ENCODE measurements around the gene UNC13B. TPM values are rescaled to one million over a fixed set of nuclear protein-coding genes. Genes with fewer than 3 reads are reported as not detected.
A peak's percentile ranks its signal among the peaks of the same experiment; 100 is the strongest.

The UNC13B gene
- total and polyA plus RNA-seq, 2 of the 13 experiments (the other 11 are each of a cell fraction or from before 2014, with no cell fraction given), result 14.0 to 18.3 TPM

DNA sequence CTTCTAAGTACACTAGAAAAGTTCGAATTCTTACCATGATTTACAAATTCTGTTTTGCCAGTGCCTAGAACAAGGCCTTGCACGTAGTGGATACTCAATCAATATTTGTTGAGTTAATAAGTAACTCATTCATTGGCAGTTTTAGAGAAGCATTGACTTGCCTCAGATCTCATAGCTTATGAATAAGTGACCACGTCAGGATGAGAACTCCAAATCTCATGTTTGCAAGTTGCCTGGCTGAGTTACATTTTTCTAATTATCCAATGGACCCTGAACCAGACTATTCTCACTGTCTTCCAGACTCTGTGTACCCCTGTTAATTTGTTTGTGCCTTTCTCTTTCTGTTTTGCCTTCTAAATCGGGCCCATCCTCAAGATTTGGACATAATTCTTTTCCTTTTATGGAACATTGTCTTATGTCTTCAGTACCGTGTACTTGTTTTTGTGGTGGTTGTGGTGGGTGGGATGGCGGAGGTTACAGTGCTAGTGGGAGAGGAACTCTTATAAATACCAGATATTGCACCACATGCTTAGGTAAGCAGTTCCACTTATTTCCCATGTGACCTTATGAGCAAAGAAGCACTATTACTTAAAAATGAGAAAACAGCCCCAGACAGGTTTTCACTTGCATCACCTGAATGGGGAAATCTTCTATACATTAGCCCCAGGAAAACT is 96.3 kb downstream of the UNC13B start (continued):
- TF ChIP-seq, protein P1, sequence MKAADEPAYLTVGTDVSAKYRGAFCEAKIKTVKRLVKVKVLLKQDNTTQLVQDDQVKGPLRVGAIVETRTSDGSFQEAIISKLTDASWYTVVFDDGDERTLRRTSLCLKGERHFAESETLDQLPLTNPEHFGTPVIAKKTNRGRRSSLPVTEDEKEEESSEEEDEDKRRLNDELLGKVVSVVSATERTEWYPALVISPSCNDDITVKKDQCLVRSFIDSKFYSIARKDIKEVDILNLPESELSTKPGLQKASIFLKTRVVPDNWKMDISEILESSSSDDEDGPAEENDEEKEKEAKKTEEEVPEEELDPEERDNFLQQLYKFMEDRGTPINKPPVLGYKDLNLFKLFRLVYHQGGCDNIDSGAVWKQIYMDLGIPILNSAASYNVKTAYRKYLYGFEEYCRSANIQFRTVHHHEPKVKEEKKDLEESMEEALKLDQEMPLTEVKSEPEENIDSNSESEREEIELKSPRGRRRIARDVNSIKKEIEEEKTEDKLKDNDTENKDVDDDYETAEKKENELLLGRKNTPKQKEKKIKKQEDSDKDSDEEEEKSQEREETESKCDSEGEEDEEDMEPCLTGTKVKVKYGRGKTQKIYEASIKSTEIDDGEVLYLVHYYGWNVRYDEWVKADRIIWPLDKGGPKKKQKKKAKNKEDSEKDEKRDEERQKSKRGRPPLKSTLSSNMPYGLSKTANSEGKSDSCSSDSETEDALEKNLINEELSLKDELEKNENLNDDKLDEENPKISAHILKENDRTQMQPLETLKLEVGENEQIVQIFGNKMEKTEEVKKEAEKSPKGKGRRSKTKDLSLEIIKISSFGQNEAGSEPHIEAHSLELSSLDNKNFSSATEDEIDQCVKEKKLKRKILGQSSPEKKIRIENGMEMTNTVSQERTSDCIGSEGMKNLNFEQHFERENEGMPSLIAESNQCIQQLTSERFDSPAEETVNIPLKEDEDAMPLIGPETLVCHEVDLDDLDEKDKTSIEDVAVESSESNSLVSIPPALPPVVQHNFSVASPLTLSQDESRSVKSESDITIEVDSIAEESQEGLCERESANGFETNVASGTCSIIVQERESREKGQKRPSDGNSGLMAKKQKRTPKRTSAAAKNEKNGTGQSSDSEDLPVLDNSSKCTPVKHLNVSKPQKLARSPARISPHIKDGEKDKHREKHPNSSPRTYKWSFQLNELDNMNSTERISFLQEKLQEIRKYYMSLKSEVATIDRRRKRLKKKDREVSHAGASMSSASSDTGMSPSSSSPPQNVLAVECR (CRISPR knock-in tag; IDR thresholded peaks at IDR 0.05; ENCODE audit: borderline replicate concordance), result peak; percentile 44; the same call in 1 of the 2 replicates
- TF ChIP-seq RFXAP (CRISPR knock-in tag; IDR thresholded peaks at IDR 0.05; ENCODE audit: borderline replicate concordance) (no peak), MAFF (IDR thresholded peaks at IDR 0.05; ENCODE audit: low read depth, low read length) (peak; percentile 60; the same call in 1 of the 2 replicates), TEAD2 (CRISPR knock-in tag; IDR thresholded peaks at IDR 0.05) (no peak), SATB2 (CRISPR knock-in tag; IDR thresholded peaks at IDR 0.05) (no peak), POGZ (CRISPR knock-in tag; IDR thresholded peaks at IDR 0.05) (peak; percentile 89)
- TF ChIP-seq, protein P2, sequence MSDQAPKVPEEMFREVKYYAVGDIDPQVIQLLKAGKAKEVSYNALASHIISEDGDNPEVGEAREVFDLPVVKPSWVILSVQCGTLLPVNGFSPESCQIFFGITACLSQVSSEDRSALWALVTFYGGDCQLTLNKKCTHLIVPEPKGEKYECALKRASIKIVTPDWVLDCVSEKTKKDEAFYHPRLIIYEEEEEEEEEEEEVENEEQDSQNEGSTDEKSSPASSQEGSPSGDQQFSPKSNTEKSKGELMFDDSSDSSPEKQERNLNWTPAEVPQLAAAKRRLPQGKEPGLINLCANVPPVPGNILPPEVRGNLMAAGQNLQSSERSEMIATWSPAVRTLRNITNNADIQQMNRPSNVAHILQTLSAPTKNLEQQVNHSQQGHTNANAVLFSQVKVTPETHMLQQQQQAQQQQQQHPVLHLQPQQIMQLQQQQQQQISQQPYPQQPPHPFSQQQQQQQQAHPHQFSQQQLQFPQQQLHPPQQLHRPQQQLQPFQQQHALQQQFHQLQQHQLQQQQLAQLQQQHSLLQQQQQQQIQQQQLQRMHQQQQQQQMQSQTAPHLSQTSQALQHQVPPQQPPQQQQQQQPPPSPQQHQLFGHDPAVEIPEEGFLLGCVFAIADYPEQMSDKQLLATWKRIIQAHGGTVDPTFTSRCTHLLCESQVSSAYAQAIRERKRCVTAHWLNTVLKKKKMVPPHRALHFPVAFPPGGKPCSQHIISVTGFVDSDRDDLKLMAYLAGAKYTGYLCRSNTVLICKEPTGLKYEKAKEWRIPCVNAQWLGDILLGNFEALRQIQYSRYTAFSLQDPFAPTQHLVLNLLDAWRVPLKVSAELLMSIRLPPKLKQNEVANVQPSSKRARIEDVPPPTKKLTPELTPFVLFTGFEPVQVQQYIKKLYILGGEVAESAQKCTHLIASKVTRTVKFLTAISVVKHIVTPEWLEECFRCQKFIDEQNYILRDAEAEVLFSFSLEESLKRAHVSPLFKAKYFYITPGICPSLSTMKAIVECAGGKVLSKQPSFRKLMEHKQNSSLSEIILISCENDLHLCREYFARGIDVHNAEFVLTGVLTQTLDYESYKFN (CRISPR knock-in tag; conservative IDR thresholded peaks at IDR 0.05), result peak; percentile 91
- TF ChIP-seq, protein P3, sequence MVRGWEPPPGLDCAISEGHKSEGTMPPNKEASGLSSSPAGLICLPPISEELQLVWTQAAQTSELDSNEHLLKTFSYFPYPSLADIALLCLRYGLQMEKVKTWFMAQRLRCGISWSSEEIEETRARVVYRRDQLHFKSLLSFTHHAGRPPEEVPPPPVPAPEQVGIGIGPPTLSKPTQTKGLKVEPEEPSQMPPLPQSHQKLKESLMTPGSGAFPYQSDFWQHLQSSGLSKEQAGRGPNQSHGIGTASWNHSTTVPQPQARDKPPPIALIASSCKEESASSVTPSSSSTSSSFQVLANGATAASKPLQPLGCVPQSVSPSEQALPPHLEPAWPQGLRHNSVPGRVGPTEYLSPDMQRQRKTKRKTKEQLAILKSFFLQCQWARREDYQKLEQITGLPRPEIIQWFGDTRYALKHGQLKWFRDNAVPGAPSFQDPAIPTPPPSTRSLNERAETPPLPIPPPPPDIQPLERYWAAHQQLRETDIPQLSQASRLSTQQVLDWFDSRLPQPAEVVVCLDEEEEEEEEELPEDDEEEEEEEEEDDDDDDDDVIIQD (CRISPR knock-in tag; IDR thresholded peaks at IDR 0.05; ENCODE audit: low read depth), result peak; percentile 97
